H54 (cell line): ENCODE data around the gene FBXL13.
A peak's percentile ranks its signal among the peaks of the same experiment; 100 is the strongest.

Source experiments
- DNase-seq: peaks from one replicate; pipeline ENCODE4 v3.0.0; 2011; ENCODE audit warnings: low spot score, mixed read lengths; ENCODE audit not compliant: insufficient read length
- FAIRE-seq: peaks from 3 replicates; lab custom pipeline; 2011; peaks lifted over from hg19 to GRCh38; lab: Jason Lieb, UNC
- POLR2A ChIP-seq: IDR thresholded peaks from 2 replicates; pipeline ENCODE4 v1.6.1; 2011; ENCODE audit warnings: low read depth, mild to moderate bottlenecking, low read length

The FBXL13 gene

GRCh38 chr7:102938679-102939078, 135.9 kb downstream of the FBXL13 start:
- no peak for TF ChIP-seq POLR2A
- no peak for FAIRE-seq
- no peak for DNase-seq

- no peak for TF ChIP-seq POLR2A
- DNase-seq (no peak), FAIRE-seq (no peak)
Measured at GRCh38 chr7:102935450-102936115, 139.0 kb downstream of the FBXL13 start.

GRCh38 chr7:102934701-102935100, 139.9 kb downstream of the FBXL13 start:
- TF ChIP-seq POLR2A, result no peak
- FAIRE-seq, result no peak
- no peak for DNase-seq

GRCh38 chr7:102934239-102934638, 140.4 kb downstream of the FBXL13 start:
- no peak for TF ChIP-seq POLR2A
- DNase-seq, result no peak
- FAIRE-seq, result no peak

GRCh38 chr7:102933763-102934162, 140.8 kb downstream of the FBXL13 start:
- FAIRE-seq, result no peak
- DNase-seq, result no peak
- no peak for TF ChIP-seq POLR2A

- DNase-seq (no peak), FAIRE-seq (no peak)
- TF ChIP-seq POLR2A, result no peak
Measured at GRCh38 chr7:102931757-102932156, 142.8 kb downstream of the FBXL13 start.

GRCh38 chr7:102927312-102927933, 147.2 kb downstream of the FBXL13 start:
- no peak for TF ChIP-seq POLR2A
- FAIRE-seq (no peak), DNase-seq (no peak)

GRCh38 chr7:102926783-102927140, 147.8 kb downstream of the FBXL13 start:
- no peak for TF ChIP-seq POLR2A
- no peak for FAIRE-seq
- DNase-seq, result no peak

GRCh38 chr7:102925976-102926782, 148.4 kb downstream of the FBXL13 start:
- no peak for FAIRE-seq
- no peak for TF ChIP-seq POLR2A

GRCh38 chr7:102918845-102919244, 155.8 kb downstream of the FBXL13 start:
- FAIRE-seq, result no peak

More at GRCh38 chr7:102925976-102926782, 148.4 kb downstream of the FBXL13 start:
- DNase-seq, result no peak

GRCh38 chr7:102917436-102918353, 156.9 kb downstream of the FBXL13 start:
- FAIRE-seq, result no peak
- no peak for DNase-seq
- TF ChIP-seq POLR2A, result no peak

More at GRCh38 chr7:102918845-102919244, 155.8 kb downstream of the FBXL13 start:
- TF ChIP-seq POLR2A, result no peak
- no peak for DNase-seq

- DNase-seq (no peak), FAIRE-seq (no peak)
- no peak for TF ChIP-seq POLR2A
Measured at GRCh38 chr7:102916881-102917280, 157.7 kb downstream of the FBXL13 start.

GRCh38 chr7:102916426-102916825, 158.2 kb downstream of the FBXL13 start:
- FAIRE-seq (peak; percentile 93), DNase-seq (peak; percentile 14)
- no peak for TF ChIP-seq POLR2A
